Stimulated activated CD8-positive, alpha-beta memory T cell treated with anti-CD3 and anti-CD28 coated beads, Interleukin-7, amount 100 ng/mL, for 24 hours (primary cell): Measurements from ENCODE around the gene VENTX.

ENCODE experiments used
- DNase-seq: peaks from one replicate; pipeline ENCODE4 v3.0.0-alpha.2; 2020; ENCODE audit warnings: low read depth

Gene VENTX

DNA sequence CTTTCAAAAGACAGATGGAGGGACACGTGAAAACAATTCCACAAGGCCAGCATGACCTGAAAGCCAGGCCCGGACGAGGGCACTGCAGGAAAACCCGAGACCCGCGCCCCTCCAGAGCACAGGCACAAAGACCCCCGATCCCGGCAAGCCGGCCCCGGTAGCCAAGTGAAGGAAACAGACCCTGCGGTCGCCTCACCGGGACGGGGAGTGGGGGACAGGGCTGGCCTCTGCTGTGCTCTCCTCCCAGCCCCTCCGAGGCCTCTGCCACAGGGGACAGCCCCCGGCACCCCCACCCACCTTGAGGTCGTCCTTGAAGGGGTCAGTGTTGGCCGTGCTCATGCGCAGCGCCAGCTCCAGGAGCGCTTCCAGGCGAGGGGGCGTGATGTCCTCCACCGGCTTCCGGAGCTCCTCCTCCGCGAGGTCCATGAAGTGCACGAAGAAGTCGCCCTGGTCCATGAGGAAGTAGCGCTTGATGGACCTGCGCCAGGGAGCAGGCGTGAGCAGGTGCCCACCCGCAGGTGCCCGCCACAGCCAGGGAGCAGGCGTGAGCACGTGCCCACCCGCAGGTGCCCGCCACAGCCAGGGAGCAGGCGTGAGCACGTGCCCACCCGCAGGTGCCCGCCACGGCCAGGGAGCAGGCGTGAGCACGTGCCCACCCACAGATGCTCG is 50.3 kb downstream of the VENTX start:
- DNase-seq, result no peak

DNA sequence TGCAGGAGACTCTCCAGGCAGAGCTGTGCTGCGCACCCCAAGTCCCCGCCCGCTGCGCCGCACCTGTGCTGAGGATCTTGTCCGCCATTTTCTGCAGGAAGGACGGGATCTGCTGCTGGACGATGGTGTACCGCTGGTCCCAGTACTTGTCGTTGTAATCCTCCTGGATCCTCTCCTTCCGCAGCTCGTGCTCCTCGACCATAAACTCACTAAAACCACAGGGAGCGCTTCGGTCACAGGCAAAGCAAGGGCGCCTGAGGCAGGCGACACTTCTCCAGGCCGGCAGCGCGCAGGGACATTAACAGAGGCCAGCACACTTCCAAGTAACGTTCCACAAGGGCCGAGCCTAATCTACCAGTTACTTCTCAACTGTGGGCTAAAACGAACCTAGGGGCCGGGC is 52.1 kb downstream of the VENTX start:
- DNase-seq, result no peak
